T-helper 1 cell (primary cell): ENCODE results near the gene DDIT3.
"Not testable (repeated sequence)": the region's sequence is repeated elsewhere in the genome, so short reads cannot be mapped to it uniquely, and the experiment has no call there.

Source experiments
- DNase-seq, 5 donors: peaks; one replicate each; pipeline ENCODE4 v3.0.0-alpha.2; 2012 to 2020
- total RNA-seq, 4 donors: gene quantifications; one replicate each; lab custom pipeline; 2026; lab: John Stamatoyannopoulos, UW

Gene DDIT3
- 112 to 212 (median 131) reads per million in 4 donors for total RNA-seq

GRCh38 chr12:57520053-57520818, at the start of gene DDIT3:
Gene DDIT3, minus strand, starts transcription at chr12:57520514. Its CDS starts 3,108 bp downstream, at chr12:57517406.
- peak; percentile 99 to 100 (median 100) for DNase-seq

GRCh38 chr12:57569858-57570257, 49.5 kb upstream of the DDIT3 start:
- DNase-seq, result no peak

GRCh38 chr12:57568838-57569237, 48.5 kb upstream of the DDIT3 start:
- no peak for DNase-seq

DNA sequence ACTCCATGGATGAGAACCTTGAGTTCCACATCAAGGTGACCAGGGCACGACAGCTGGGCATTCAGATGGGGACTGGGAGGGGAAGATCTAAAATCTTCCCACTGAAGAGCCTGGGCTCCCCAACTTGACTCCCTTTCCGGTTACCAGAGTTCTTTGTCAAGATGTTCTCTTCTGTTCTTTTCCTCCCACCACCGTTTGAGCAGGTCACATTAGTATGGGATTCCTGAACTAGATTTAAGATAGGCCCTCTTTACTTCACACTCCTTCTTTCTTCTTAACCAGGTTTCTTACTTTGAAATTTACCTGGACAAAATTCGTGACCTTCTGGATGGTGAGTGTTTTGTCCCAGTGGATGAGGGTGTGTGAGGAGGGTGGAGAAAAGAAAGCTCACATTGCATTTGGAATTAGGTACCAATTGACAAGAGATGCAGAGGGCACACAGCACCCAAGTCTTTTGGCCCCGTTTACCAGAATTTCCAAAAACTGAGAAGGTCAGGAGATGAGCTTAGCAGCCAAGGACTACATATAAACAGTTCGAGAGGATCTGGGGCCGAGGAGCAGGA, 43.9 kb upstream of the DDIT3 start:
- DNase-seq, result no peak

GRCh38 chr12:57563358-57563757, 43.0 kb upstream of the DDIT3 start:
- DNase-seq, result no peak

GRCh38 chr12:57561117-57561516, 40.8 kb upstream of the DDIT3 start:
- not testable (repeated sequence) for DNase-seq

GRCh38 chr12:57560516-57560915, 40.2 kb upstream of the DDIT3 start:
- DNase-seq, result no peak

DNA sequence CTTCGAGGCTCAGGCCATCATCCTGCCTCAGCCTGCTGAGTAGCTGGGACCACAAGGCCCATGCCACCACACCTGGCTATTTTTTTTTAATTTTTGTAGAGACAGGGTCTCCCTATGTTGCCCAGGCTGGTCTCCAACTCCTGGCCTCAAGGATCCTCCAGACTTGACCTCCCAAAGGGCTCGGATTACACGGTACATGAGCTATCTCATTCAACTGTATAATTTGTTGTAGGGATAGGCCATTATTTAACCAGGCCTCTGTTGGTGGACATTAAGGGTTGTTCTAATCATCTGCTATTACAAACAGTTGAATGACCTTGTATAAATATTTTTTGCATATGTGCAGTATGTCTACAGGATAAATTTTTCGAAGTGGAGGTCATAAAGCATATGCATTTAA, 38.5 kb upstream of the DDIT3 start:
- DNase-seq, result no peak

GRCh38 chr12:57554897-57555296, 34.6 kb upstream of the DDIT3 start:
- DNase-seq, result no peak

GRCh38 chr12:57554453-57554852, 34.1 kb upstream of the DDIT3 start:
- no peak for DNase-seq

GRCh38 chr12:57553343-57554202, 33.3 kb upstream of the DDIT3 start:
- DNase-seq, result no peak

DNA sequence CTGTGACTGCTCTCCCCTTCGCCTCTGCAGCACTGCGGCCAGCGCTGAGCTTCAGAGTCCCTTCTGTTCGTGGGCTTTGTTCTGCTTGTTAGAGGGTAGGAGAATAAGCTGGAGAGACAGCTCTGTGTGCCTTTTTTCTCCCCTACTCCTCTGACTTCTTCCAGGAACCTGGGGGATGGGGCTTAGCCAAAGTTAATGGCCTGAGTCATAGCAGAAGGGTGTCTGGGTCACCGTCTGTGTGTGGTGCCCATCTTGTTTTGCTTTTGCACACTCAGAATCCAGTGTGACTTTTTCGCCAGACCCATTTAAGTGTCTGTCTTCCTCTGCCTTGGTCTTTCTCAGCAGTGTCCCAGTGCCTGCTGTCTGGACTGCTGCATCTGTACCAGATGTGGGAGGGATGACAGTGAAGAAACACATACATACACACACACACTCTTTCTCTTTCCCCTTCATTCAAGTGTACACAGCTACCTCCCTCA, 32.6 kb upstream of the DDIT3 start:
- no peak for DNase-seq

- no peak for DNase-seq
Measured at GRCh38 chr12:57552306-57552651, 32.0 kb upstream of the DDIT3 start.

GRCh38 chr12:57551637-57552305, 31.5 kb upstream of the DDIT3 start:
- no peak for DNase-seq

DNA sequence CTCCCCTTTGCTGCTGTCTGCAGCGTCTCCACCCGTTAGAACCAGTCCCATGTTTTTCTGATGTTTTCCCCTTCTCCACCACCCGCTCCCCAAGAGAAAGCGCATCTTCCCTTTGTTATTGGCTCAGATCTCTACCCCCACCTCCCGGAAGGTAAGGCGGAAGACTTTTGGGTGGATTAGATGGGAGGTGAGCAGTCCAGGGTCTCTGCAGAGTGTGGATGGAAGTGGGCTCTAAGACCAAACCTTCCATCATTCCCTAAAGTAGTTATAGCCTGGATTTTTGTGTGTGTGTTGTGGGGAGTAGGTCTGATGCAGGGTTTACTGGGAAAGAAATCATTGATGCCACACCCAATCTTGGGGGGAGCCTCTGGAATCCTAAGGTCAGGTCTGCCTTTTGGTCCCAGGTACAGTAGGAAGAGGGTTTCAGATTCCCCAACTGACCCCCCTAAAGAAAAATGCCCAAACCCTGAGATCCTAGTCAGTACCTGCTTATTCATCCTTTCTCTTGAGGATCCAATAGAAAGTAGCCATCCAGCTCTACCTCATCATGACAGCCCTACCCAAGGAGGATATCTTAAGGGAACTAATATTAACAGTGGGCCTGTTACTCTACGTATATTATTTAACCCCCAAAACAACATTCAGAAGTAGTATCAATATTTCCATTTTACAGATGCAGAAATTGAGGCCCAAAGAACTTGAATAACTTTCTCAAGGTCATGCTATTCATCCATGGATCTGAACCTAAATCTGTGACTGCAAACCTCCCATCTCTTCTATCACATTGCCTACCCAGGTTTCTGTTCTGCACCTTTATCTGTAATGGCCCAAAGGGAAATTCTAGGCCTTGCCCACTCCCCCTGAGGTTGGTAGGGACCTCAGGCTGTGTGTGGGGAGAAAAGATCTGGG, 30.6 kb upstream of the DDIT3 start:
- no peak for DNase-seq

DNA sequence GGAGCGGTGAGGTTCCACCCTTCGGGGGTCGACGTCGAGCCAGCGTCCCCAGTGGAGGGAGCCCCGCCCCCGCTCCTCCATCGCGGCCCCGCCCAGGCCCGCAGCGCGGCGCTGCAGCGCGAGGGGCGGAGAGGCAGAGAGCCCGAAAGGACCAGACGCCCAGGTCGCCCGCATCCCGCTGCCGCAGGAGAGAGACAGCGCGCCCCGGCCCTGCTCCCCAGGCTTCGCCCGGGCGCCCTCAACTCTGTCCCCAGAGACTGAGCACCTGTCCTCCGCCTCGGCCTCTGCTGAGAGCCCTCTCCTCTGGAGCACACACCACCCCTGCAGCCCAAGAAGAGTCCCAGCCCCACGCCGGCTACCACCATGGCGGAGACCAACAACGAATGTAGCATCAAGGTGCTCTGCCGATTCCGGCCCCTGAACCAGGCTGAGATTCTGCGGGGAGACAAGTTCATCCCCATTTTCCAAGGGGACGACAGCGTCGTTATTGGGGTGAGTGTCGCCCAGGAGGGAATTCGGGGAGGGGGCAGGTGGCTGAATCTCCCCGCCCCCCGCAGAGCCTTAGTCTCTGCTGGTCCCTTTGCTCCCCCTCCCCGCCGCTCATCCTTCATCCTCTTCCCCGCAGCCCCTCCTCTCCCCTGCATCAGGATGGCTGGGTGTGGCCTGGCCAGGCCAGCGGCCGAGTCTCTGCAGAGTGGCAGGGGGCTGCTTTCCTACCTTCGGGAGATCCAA, 29.8 kb upstream of the DDIT3 start, which contains the start of gene KIF5A:
Gene KIF5A, plus strand, starts transcription at position 136 of the 732 bp plus-strand sequence. Its CDS starts 228 bp downstream, at position 364.
- peak; percentile 29 to 51 (median 40) for DNase-seq

DNA sequence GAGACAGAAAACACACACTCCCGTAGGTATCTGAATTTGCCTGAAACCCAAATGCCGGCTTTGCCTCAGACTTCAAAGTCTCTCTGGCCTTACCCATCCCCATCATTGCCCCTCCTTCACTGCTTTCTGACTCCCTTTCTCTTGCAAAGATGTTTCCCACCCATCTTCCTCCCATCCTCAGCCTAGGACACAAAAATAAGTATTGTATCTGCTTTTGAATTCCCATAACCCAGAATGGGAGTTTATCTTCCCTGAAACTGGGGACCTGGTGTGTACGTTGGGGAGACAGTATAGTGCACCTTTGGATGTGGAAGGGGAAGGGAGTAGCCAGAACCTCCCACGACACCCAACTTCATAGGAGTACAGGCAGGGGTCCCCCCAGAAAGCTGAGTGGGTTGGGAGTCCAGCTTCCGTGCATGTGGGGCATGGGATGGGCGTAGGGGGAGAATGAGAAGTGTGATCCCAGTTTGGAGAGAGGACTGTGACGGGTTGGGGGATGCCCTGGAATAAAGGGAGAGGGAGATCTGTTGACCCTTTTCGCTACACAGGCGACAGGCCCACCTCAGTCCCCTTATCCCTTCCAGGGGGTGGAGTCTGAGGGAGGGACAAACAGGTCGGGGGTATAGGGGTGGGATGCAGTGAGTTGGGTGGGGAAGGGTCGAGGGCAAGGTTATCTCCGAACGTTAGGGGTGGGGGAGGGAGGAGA, 29.0 kb upstream of the DDIT3 start:
- no peak for DNase-seq

DNA sequence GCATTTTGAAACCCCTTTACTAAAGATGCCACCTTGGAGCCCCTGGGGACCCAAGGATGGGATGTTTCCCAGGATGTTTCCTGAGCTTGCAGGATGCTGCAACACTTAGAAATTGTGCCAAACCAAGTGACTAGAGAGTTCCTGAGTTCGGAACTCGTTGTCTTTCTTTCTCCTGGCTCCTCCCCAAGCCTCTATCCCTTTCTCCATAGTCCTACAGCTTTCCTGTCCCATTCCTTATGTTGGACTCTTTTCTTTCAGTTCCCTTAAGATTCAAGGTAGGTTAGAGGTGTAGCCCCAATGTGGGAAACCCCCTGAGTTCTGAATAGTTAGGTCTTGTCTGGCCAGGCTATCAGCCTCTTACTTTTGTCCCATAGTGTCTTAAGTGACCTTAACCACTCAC, 28.2 kb upstream of the DDIT3 start:
- DNase-seq, result no peak

DNA sequence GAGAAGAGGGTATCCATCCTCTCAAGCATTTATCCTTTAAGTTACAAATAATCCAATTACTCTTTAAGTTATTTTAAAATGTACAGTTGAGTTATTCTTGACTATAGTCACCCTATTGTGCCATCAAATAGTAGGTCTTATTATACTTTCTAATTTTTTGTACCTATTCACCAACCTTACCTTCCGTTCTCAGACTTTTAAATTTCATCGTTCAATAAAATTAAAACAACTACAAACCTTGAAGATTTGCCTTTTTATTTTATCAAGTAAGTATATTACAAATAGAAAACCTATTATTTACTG, 27.6 kb upstream of the DDIT3 start:
- no peak for DNase-seq

DNA sequence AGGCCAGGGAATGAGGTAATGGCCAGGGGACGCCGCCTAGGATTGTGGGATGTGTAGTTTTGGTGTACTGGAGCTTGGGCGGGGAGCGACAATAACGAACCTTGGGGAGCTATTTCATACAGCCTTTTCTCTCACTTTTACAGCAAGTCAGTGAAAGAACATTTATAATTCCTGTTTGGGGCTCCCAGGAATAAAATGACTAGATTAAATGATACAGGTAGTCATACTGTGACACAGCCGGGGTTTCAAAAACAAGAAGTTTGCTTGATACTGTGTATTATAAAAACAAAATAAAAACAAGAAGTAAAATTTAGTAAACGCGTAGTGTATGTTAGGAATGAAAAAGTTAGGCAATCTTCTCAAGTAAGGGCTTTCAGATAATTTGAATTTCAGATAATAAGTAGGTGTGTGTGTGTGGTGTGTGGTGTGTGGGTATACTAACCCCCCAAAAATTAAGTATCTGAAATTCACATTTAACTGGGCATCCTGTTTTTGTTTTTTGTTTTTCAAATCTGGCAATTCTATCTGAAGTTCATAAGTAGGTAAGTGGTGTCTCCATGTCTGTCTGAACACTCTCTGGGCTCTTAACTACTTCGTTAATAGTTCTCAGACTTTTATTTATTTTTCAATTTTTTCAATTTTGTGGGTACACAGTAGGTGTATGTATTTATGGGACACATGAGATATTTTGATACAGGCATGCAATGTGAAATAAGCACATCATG, 27.1 kb upstream of the DDIT3 start:
- no peak for DNase-seq
